PC-9 (cell line): Measurements from ENCODE around the gene SGCD. TPM values are rescaled to one million over a fixed set of nuclear protein-coding genes. Genes with fewer than 3 reads are reported as not detected.

Experiments used
- BruUV-seq: library from RNA; stranded (reverse); fragments of 400-500 nt; replicated peaks from 2 replicates; lab custom pipeline; 2021; lab: Mats Ljungman, UMichigan
- CTCF ChIA-PET: fragments of 300-600 bp; sonication (Branson Sonifier 250); formaldehyde crosslinking; loops from one replicate; lab custom pipeline; 2022; ENCODE audit warnings: antibody characterized with exemption; lab: Charles Lee
- POLR2A ChIA-PET: fragments of 300-600 bp; sonication (Branson Sonifier 250); formaldehyde crosslinking; loops from one replicate; lab custom pipeline; 2022; ENCODE audit warnings: antibody characterized with exemption; ENCODE audit not compliant: unreplicated experiment; lab: Charles Lee
- DNase-seq, 2 experiments: peaks; one replicate each; pipeline versions ENCODE4 v3.0.0 to v3.0.0-alpha.2; 2015 to 2022; ENCODE audit warnings: mixed read lengths in 1 of 2
- H2AFZ ChIP-seq: fragments of 200-600 bp; sonication (generic); 2 replicates; pipeline ENCODE4 v1.8.1; 2017; ENCODE audit warnings: antibody characterized with exemption
- H3F3A ChIP-seq: fragments of 200-600 bp; sonication (generic); 2 replicates; pipeline ENCODE4 v1.8.1; 2017; ENCODE audit warnings: antibody characterized with exemption, mild to moderate bottlenecking, low read depth; ENCODE audit not compliant: insufficient read depth
- H3K27ac ChIP-seq: fragments of 200-600 bp; sonication (generic); 2 replicates; pipeline ENCODE4 v1.6.1; 2016; ENCODE audit warnings: mixed run types
- H3K27me3 ChIP-seq: fragments of 200-600 bp; sonication (generic); 2 replicates; pipeline ENCODE4 v1.6.1; 2016; ENCODE audit warnings: low read depth, mixed run types; ENCODE audit not compliant: insufficient read depth
- H3K36me3 ChIP-seq: fragments of 200-600 bp; sonication (generic); 2 replicates; pipeline ENCODE4 v1.6.1; 2016; ENCODE audit warnings: low read depth, mixed run types
- H3K4me1 ChIP-seq: fragments of 200-600 bp; sonication (generic); replicated peaks from 2 replicates; pipeline ENCODE4 v1.6.1; 2016; ENCODE audit warnings: mixed run types; ENCODE audit not compliant: insufficient read depth
- H3K4me2 ChIP-seq: fragments of 200-600 bp; sonication (generic); 2 replicates; pipeline ENCODE4 v1.6.1; 2017; ENCODE audit warnings: mixed run types
- H3K4me3 ChIP-seq: fragments of 200-600 bp; sonication (generic); 2 replicates; pipeline ENCODE4 v1.6.1; 2016; ENCODE audit warnings: mixed run types
- H3K79me2 ChIP-seq: fragments of 200-600 bp; sonication (generic); 2 replicates; pipeline ENCODE4 v1.6.1; 2017; ENCODE audit warnings: low read depth, mixed run types
- H3K9me2 ChIP-seq: fragments of 200-600 bp; sonication (generic); 2 replicates; pipeline ENCODE4 v1.8.1; 2017; ENCODE audit warnings: mild to moderate bottlenecking; ENCODE audit not compliant: insufficient read depth
- H3K9me3 ChIP-seq: fragments of 200-600 bp; sonication (generic); 2 replicates; pipeline ENCODE4 v1.8.1; 2016; ENCODE audit warnings: low read depth; ENCODE audit not compliant: insufficient read depth
- H4K20me1 ChIP-seq: fragments of 200-600 bp; sonication (generic); 2 replicates; pipeline ENCODE4 v1.8.1; 2017; ENCODE audit not compliant: insufficient read depth
- CTCF ChIP-seq: fragments of 200-600 bp; sonication (generic); conservative IDR thresholded peaks from 2 replicates; pipeline ENCODE4 v1.6.1; 2017; ENCODE audit warnings: mixed run types, antibody characterized with exemption, mild to moderate bottlenecking, moderate library complexity
- EZH2 ChIP-seq: fragments of 200-600 bp; sonication (generic); IDR thresholded peaks from 2 replicates; pipeline ENCODE4 v1.8.0; 2017; ENCODE audit warnings: antibody characterized with exemption, low read depth
- intact Hi-C: fragments of 100-400 bp; cut with micrococcal nuclease; formaldehyde crosslinking; loops from one replicate; pipeline ENCODE4 v1.10.0; 2022; ENCODE audit not compliant: unreplicated experiment
- total RNA-seq: library from RNA; stranded (reverse); gene quantifications from 2 replicates; pipeline ENCODE4 v1.2.3, GENCODE V29; 2021

SGCD gene
- total RNA-seq, 1 experiment from 2014 or later: not detected

GRCh38 chr5:156451505-156451904 lies 124.5 kb downstream of the SGCD start:
- Histone ChIP-seq H3K4me1 (no peaks in the 10 kb centered on the region), H3F3A (no peaks in the 10 kb centered on the region), H3K4me3 (no peak overlapping the region), H3K4me2 (no peak overlapping the region), H3K36me3 (no peaks in the 10 kb centered on the region), H3K27me3 (no peaks in the 10 kb centered on the region), H2AFZ (no peak overlapping the region), H3K79me2 (no peaks in the 10 kb centered on the region), H4K20me1 (no peaks in the 10 kb centered on the region), H3K9me2 (no peaks in the 10 kb centered on the region), H3K27ac (no peak overlapping the region), H3K9me3 (no peaks in the 10 kb centered on the region)
- no peak for DNase-seq
- no TSS peak for BruUV-seq
- ChIA-PET POLR2A (no interaction called here), CTCF (no interaction called here)
- TF ChIP-seq EZH2 (no peak), CTCF (no peak)
- intact Hi-C loops: no loop called here

GRCh38 chr5:156456857-156457256 lies 129.9 kb downstream of the SGCD start:
- Histone ChIP-seq H3K27me3 (no peaks in the 10 kb centered on the region), H3K27ac (no peak overlapping the region), H3K9me2 (no peaks in the 10 kb centered on the region), H3F3A (no peaks in the 10 kb centered on the region), H4K20me1 (no peaks in the 10 kb centered on the region), H3K36me3 (no peaks in the 10 kb centered on the region), H3K4me3 (no peak overlapping the region), H2AFZ (no peak overlapping the region), H3K9me3 (no peaks in the 10 kb centered on the region), H3K79me2 (no peaks in the 10 kb centered on the region), H3K4me2 (no peak overlapping the region), H3K4me1 (no peaks in the 10 kb centered on the region)
- BruUV-seq: no TSS peak
- intact Hi-C loops: no loop called here
- no peak for DNase-seq
- no peak for TF ChIP-seq CTCF
- no peak for TF ChIP-seq EZH2
- POLR2A ChIA-PET: no interaction called here
- CTCF ChIA-PET: no interaction called here

GRCh38 chr5:156459812-156460385 lies 132.9 kb downstream of the SGCD start:
- no peaks in the 10 kb centered on the region for H3K9me2 ChIP-seq
- H3F3A ChIP-seq: no peaks in the 10 kb centered on the region
- H3K4me1 ChIP-seq: no peaks in the 10 kb centered on the region
- BruUV-seq: no TSS peak
- no peaks in the 10 kb centered on the region for H3K9me3 ChIP-seq
- no peaks in the 10 kb centered on the region for H3K27me3 ChIP-seq
- no peak overlapping the region for H3K4me3 ChIP-seq
- intact Hi-C loops: no loop called here
- POLR2A ChIA-PET: no interaction called here
- no peak overlapping the region for H2AFZ ChIP-seq
- H3K79me2 ChIP-seq: no peaks in the 10 kb centered on the region
- TF ChIP-seq CTCF (no peak), EZH2 (no peak)
- DNase-seq: no peak
- CTCF ChIA-PET: no interaction called here
- H3K27ac ChIP-seq: no peak overlapping the region
- H3K4me2 ChIP-seq: no peak overlapping the region
- no peaks in the 10 kb centered on the region for H3K36me3 ChIP-seq
- no peaks in the 10 kb centered on the region for H4K20me1 ChIP-seq
